Gastrocnemius medialis (tissue), 4 donors: ENCODE data around the gene UNC80. TPM values are rescaled to one million over a fixed set of nuclear protein-coding genes. Genes with fewer than 3 reads are reported as not detected.
A peak's percentile ranks its signal among the peaks of the same experiment; 100 is the strongest.
"Not testable (repeated sequence)": the region's sequence is repeated elsewhere in the genome, so short reads cannot be mapped to it uniquely, and the experiment has no call there.

Source experiments
- ATAC-seq, 2 donors: fragments of 150-250 bp; one replicate each; pipeline ENCODE4 v1.9.1; 2016
- DNase-seq, 2 donors: peaks; one replicate each; pipeline ENCODE4 v3.0.0-alpha.2; 2019
- H3K27ac ChIP-seq, 4 donors: fragments of 200-600 bp; sonication (generic); 1 replicate in 1 of 4; 2 replicates in 3 of 4; pipeline ENCODE4 v1.5.1; 2016 to 2018; ENCODE audit warnings: mild to moderate bottlenecking in 2 of 4, moderate library complexity in 1 of 4
- H3K27me3 ChIP-seq, 3 donors: fragments of 200-600 bp; sonication (generic) in 2 of 3; 1 replicate in 1 of 3; 2 replicates in 2 of 3; pipeline versions ENCODE4 v1.5.1 to v1.6.0; 2016 to 2019; ENCODE audit warnings: mild to moderate bottlenecking in 1 of 3, moderate library complexity in 1 of 3
- H3K36me3 ChIP-seq, 2 donors: fragments of 200-600 bp; sonication (generic) in 1 of 2; one replicate each; pipeline ENCODE4 v1.5.1; 2017 to 2018
- H3K4me1 ChIP-seq, 2 donors: fragments of 200-600 bp; sonication (generic) in 1 of 2; one replicate each; pipeline ENCODE4 v1.5.1; 2016 to 2017; ENCODE audit warnings: mild to moderate bottlenecking in 2 of 2
- H3K4me3 ChIP-seq, 4 donors: fragments of 200-600 bp; sonication (generic) in 3 of 4; 1 replicate in 1 of 4; 2 replicates in 3 of 4; pipeline ENCODE4 v1.5.1; 2016 to 2019; ENCODE audit warnings: mild to moderate bottlenecking in 2 of 4
- H3K9me3 ChIP-seq, 3 donors: fragments of 200-600 bp; sonication (generic) in 2 of 3; 1 replicate in 1 of 3; 2 replicates in 2 of 3; pipeline ENCODE4 v1.5.1; 2016 to 2019
- POLR2A ChIP-seq, 2 donors: fragments of 450-650 bp; IDR thresholded peaks; one replicate each; pipeline ENCODE4 v1.6.1; 2017; ENCODE audit warnings: antibody characterized with exemption in 2 of 2, mild to moderate bottlenecking in 2 of 2, moderate library complexity in 2 of 2
- in situ Hi-C, 4 donors: fragments of 200-750 bp; cut with MboI; loops; one replicate each; pipeline versions ENCODE4 v1.15.0 to v1.8.0; 2017; ENCODE audit warnings: low sequenced_read_pairs in 4 of 4
- intact Hi-C: fragments of 100-400 bp; cut with DNase I; formaldehyde crosslinking; loops from one replicate; pipeline ENCODE4 v1.15.1; 2023; ENCODE audit warnings: low total_unique reads
- total RNA-seq, 4 donors: library from RNA; depleted of rRNA; stranded (reverse); fragments of >200 nt; gene quantifications; one replicate each; pipeline versions ENCODE4 v1.1.0 to v1.2.3, GENCODE V29; 2016
- TF ChIP-seq, protein P1 (sequence below), 5 experiments: fragments of 450-650 bp in 3 of 5; fragments of 200-600 bp in 2 of 5; sonication (generic) in 2 of 5; IDR thresholded peaks in 4 of 5; conservative IDR thresholded peaks in 1 of 5; 1 replicate in 4 of 5; 2 replicates in 1 of 5; pipeline ENCODE4 v1.5.1; 2016 to 2019; ENCODE audit warnings: antibody characterized with exemption in 5 of 5, mild to moderate bottlenecking in 3 of 5, moderate library complexity in 3 of 5

UNC80 gene
- total RNA-seq, 4 donors from 2014 or later, result not detected

DNA sequence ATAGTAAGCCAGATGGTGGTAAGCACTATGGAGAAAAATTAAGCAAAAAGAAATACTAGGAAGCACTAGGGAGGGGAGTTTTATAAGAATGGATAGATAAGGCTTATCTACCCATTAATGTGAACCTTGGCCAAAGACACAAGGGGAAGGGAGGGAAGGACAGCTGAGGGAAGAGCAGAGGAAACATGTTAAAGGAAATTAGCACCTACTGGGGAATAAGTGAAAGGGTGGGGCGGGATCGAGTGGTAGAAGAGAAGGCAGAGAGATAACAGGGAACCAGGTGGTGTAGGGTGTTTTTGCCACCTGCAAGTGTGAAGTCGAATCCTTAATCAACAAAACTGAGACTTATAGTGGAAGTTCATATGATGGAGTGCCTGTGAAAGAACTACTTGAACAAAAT lies 1.7 kb downstream of the UNC80 start:
- no peak for ATAC-seq
- DNase-seq, result no peak
- Histone ChIP-seq H3K27ac (no peak overlapping the region), H3K9me3 (no peaks in the 10 kb centered on the region), H3K36me3 (no peaks in the 10 kb centered on the region), H3K4me3 (no peak overlapping the region), H3K4me1 (no peaks in the 10 kb centered on the region), H3K27me3 (peaks cover 17 to 37% (median 18%) of the 10 kb centered on the region in 3 donors)
- in situ Hi-C loops, result no loop called here
- intact Hi-C loops, result no loop called here
- TF ChIP-seq, protein P1, sequence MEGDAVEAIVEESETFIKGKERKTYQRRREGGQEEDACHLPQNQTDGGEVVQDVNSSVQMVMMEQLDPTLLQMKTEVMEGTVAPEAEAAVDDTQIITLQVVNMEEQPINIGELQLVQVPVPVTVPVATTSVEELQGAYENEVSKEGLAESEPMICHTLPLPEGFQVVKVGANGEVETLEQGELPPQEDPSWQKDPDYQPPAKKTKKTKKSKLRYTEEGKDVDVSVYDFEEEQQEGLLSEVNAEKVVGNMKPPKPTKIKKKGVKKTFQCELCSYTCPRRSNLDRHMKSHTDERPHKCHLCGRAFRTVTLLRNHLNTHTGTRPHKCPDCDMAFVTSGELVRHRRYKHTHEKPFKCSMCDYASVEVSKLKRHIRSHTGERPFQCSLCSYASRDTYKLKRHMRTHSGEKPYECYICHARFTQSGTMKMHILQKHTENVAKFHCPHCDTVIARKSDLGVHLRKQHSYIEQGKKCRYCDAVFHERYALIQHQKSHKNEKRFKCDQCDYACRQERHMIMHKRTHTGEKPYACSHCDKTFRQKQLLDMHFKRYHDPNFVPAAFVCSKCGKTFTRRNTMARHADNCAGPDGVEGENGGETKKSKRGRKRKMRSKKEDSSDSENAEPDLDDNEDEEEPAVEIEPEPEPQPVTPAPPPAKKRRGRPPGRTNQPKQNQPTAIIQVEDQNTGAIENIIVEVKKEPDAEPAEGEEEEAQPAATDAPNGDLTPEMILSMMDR (IDR thresholded peaks at IDR 0.05 in 4 of 5, conservative IDR thresholded peaks at IDR 0.05 in 1 of 5), result no peak
- TF ChIP-seq POLR2A (IDR thresholded peaks at IDR 0.05), result no peak

DNA sequence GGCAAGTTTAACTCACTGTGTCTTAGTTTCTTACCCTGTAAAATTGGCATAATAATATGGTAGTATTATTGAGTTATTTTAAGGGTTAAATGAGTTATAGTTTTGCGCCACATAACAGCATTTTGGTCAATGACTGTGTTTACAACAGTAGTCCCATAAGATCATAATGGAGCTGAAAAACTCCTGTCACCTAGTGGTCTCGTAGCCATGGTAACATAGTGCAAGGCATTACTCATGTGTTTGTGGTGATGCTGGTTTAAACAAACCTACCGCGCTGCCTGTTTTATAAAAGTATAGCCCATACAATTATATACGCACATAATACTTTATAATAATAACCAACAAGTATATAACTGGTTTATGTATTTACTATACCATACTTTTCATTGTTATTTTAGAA lies 15.8 kb downstream of the UNC80 start:
- no peak for DNase-seq
- Histone ChIP-seq H3K36me3 (no peaks in the 10 kb centered on the region), H3K4me3 (no peak overlapping the region), H3K27me3 (no peaks in the 10 kb centered on the region), H3K9me3 (no peaks in the 10 kb centered on the region), H3K27ac (no peak overlapping the region), H3K4me1 (no peaks in the 10 kb centered on the region)
- no peak for ATAC-seq
- TF ChIP-seq, protein P1 (IDR thresholded peaks at IDR 0.05 in 4 of 5, conservative IDR thresholded peaks at IDR 0.05 in 1 of 5), result no peak
- TF ChIP-seq POLR2A (IDR thresholded peaks at IDR 0.05), result no peak
- intact Hi-C loops, result no loop called here
- in situ Hi-C loops, result no loop called here

DNA sequence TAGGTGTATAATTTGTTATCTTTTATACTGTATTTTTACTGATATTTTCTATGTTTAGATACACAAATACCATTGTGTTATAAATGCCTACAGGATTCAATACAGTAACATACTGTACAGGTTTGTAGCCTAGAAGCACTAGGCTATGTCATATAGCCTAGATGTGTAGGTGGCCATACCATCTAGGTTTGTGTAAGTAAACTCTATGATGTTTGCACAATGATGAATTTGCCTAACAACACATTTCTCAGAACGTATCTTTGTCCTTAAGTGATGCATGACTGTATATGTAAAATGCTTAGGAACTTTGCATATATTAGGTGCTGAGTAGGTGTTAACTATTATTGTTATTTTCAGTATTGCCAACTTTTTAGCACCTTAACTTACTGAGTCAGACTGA lies 17.3 kb downstream of the UNC80 start:
- Histone ChIP-seq H3K27ac (no peak overlapping the region), H3K4me3 (no peak overlapping the region), H3K36me3 (no peaks in the 10 kb centered on the region), H3K27me3 (no peaks in the 10 kb centered on the region), H3K9me3 (no peaks in the 10 kb centered on the region), H3K4me1 (no peaks in the 10 kb centered on the region)
- in situ Hi-C loops (no loop called here), intact Hi-C loops (no loop called here)
- DNase-seq (no peak), ATAC-seq (no peak)
- no peak for TF ChIP-seq POLR2A (IDR thresholded peaks at IDR 0.05)
- TF ChIP-seq, protein P1 (IDR thresholded peaks at IDR 0.05 in 4 of 5, conservative IDR thresholded peaks at IDR 0.05 in 1 of 5), result no peak

DNA sequence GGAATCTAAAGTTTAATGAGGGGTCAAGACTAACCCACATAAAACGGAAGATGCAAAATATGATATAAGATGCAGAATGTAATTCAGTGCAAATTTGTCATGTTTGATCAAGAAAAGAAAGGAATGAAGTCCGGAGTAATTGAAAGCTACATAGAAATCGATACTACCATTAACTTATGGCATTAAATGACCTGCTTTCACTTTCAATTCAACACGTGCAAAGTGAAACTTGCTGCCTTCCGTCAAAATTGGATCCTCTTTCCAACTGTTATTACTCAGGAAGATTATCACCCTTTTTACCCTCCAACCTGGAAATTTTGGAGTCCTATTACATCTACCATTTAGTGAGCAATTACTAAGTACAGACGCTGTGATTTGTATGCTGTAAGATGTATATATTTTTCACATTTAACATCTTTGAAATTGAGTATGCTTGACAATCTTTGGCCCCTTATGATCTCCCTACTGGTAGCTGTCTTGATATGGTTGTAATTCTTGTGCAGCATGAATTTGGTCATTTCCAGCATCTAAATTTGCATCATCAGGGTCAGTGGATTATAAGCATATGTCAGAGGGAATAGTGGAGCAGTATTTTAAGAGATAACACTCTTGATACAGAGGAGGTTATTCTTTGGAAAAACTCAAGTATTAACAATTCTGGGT lies 18.6 kb downstream of the UNC80 start:
- TF ChIP-seq, protein P1 (IDR thresholded peaks at IDR 0.05 in 4 of 5, conservative IDR thresholded peaks at IDR 0.05 in 1 of 5), result no peak
- no peak for TF ChIP-seq POLR2A (IDR thresholded peaks at IDR 0.05)
- no peaks in the 10 kb centered on the region for H3K4me1 ChIP-seq
- in situ Hi-C loops (no loop called here), intact Hi-C loops (no loop called here)
- no peaks in the 10 kb centered on the region for H3K36me3 ChIP-seq
- no peaks in the 10 kb centered on the region for H3K27me3 ChIP-seq
- DNase-seq (no peak), ATAC-seq (no peak)
- no peak overlapping the region for H3K27ac ChIP-seq
- H3K9me3 ChIP-seq, result no peaks in the 10 kb centered on the region
- peak overlapping the region in 2 of 4 donors; percentile 8 to 41 for H3K4me3 ChIP-seq

DNA sequence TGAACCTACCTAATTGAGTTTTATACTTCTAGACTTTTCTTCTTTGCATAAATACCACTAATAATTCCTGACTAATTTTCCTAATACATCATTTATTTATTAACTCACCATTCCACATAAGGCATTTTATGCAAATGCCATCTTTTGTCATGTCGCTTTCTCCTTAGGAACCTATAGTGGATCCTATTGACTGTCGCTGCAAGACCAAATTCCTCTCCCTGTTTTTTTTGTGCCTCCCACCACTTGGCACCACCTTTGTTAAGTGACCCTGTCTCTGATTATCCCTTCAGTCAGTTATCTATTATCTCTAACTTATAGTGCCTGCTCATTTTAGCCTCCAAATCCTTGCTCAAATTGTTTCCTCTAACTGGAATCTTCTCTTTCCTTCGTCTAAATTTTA lies 19.5 kb downstream of the UNC80 start:
- no peak for ATAC-seq
- in situ Hi-C loops, result no loop called here

DNA sequence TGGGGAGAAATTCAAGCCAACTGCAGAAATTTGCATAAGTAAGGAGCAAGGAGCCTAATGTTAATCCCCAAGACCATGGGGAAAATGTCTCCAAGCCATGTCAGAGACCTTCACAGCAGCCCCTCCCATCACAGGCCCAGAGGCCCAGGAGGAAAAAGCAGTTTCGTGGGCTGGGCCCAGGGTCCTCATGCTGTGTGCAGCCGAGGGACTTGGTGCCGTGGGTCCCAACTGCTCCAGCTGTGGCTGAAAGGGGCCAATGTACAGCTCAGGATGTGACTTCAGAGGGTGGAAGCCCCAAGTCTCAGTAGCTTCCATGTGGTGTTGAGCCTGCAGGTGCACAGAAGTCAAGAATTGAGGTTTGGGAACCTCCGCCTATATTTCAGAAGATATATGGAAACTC lies 23.8 kb downstream of the UNC80 start:
- H3K4me3 ChIP-seq, H3K27me3 ChIP-seq, DNase-seq, H3K9me3 ChIP-seq, H3K36me3 ChIP-seq, in situ Hi-C loops, ATAC-seq, H3K27ac ChIP-seq, intact Hi-C loops, H3K4me1 ChIP-seq: not testable (repeated sequence)

More for the DNA sequence above, 19.5 kb downstream of the UNC80 start:
- intact Hi-C loops, result no loop called here
- H3K4me3 ChIP-seq, result no peak overlapping the region
- H3K4me1 ChIP-seq, result no peaks in the 10 kb centered on the region
- H3K27ac ChIP-seq, result no peak overlapping the region
- no peaks in the 10 kb centered on the region for H3K36me3 ChIP-seq
- DNase-seq, result no peak
- no peaks in the 10 kb centered on the region for H3K9me3 ChIP-seq
- no peaks in the 10 kb centered on the region for H3K27me3 ChIP-seq
- TF ChIP-seq, protein P1 (IDR thresholded peaks at IDR 0.05 in 4 of 5, conservative IDR thresholded peaks at IDR 0.05 in 1 of 5), result no peak
- TF ChIP-seq POLR2A (IDR thresholded peaks at IDR 0.05), result no peak
